GM18858 (cell line): ENCODE results near the gene DNM2.
A peak's percentile ranks its signal among the peaks of the same experiment; 100 is the strongest.

Experiments used
- ATAC-seq: cut with Tn5 transposase; IDR thresholded peaks from one replicate; pipeline ENCODE4 v1.9.1; 2021; ENCODE audit not compliant: unreplicated experiment

DNM2 gene

GRCh38 chr19:10690341-10690781 lies 27.5 kb upstream of the DNM2 start:
- ATAC-seq, result no peak

- no peak for ATAC-seq
Observed at GRCh38 chr19:10691178-10691881, 26.5 kb upstream of the DNM2 start.

GRCh38 chr19:10691883-10692282 lies 26.0 kb upstream of the DNM2 start:
- no peak for ATAC-seq

GRCh38 chr19:10692673-10693264 lies 25.1 kb upstream of the DNM2 start:
- ATAC-seq, result no peak

- no peak for ATAC-seq
Observed at GRCh38 chr19:10694706-10695307, 23.1 kb upstream of the DNM2 start.

- no peak for ATAC-seq
Observed at GRCh38 chr19:10695401-10696398, 22.2 kb upstream of the DNM2 start.

- no peak for ATAC-seq
Observed at GRCh38 chr19:10699650-10700335, 18.1 kb upstream of the DNM2 start.

- ATAC-seq, result no peak
Observed at GRCh38 chr19:10701955-10702525, 15.8 kb upstream of the DNM2 start.

GRCh38 chr19:10706990-10707389 lies 10.9 kb upstream of the DNM2 start:
- no peak for ATAC-seq

GRCh38 chr19:10707440-10707839 lies 10.4 kb upstream of the DNM2 start:
- ATAC-seq, result no peak

- no peak for ATAC-seq
Observed at GRCh38 chr19:10708291-10708690, 9.6 kb upstream of the DNM2 start.

GRCh38 chr19:10712045-10712444 lies 5.8 kb upstream of the DNM2 start:
- ATAC-seq, result no peak

GRCh38 chr19:10712754-10713153 lies 5.1 kb upstream of the DNM2 start:
- ATAC-seq, result no peak

- no peak for ATAC-seq
Observed at GRCh38 chr19:10713317-10713716, 4.6 kb upstream of the DNM2 start.

GRCh38 chr19:10717054-10717355 lies 874 bp upstream of the DNM2 start:
- no peak for ATAC-seq

- peak; percentile 3 for ATAC-seq
Observed at GRCh38 chr19:10718205-10719196, 622 bp downstream of the DNM2 start.

- ATAC-seq, result no peak
Observed at GRCh38 chr19:10719466-10719961, 1.6 kb downstream of the DNM2 start.

GRCh38 chr19:10720607-10721125 lies 2.8 kb downstream of the DNM2 start:
- ATAC-seq, result no peak

GRCh38 chr19:10723591-10723990 lies 5.7 kb downstream of the DNM2 start:
- ATAC-seq, result no peak
